HG03354 (cell line): ENCODE data around the gene CLEC2A.

ENCODE experiments used
- ATAC-seq: cut with Tn5 transposase; IDR thresholded peaks from one replicate; pipeline ENCODE4 v1.9.1; 2021; ENCODE audit warnings: mild to moderate bottlenecking; ENCODE audit not compliant: unreplicated experiment, poor library complexity, severe bottlenecking

CLEC2A gene

DNA sequence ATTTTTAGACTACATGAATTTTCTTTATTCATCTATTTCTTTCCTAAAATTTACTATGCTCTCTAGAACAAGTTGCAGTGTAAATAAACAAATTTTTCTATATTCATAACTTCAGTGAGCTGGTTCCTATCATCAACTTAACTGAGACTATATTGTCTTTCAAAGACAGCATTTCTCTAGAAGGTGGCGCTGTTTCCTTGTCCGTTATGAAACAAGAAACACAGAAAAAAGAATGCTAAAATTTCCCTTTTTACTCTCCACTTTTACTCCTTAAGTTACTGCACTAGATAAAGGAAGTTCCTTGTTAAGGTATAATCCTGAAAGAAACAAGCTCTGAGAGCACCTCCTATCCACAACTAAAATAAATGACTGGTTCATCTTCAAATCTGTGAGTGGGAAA, 8.2 kb upstream of the CLEC2A start:
- no peak for ATAC-seq

DNA sequence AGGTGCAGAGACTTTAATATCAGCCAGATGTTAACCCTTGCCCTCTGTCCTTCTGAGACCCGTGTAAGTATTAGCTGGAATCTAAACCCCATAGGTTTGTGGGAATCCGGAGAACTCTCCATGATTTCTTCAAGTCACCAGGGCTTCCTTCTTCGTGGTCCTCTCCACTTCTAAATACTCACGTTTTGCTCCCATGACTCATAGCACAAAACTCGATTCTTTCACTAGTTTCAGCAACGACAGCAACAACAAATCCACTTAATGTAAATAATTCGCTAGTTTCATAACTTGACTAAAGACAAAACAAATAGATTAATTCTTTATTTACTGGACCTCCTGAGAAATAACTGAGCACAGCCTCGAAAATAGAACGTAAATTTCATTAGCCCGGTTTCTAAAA, 4.4 kb upstream of the CLEC2A start:
- ATAC-seq: no peak

DNA sequence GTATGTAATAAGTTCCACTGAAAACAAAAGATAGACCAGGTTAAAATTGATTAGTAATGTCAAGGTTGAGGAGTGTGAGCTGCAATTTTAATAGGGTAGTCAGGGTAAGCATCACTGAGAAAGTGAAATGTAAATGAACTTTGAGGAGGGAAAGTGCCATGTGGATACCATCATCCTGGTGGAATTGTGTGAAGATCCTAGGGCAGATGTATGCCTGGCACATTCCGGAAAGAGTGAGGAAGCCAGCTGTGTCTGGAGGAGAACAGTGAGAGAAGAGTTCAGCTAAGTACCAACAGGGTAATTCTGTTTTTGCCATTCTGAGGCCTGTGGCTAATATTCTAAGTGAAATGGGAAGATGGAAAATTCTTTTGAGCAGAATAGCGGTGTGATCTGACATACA, 2.9 kb upstream of the CLEC2A start:
- ATAC-seq: no peak

- no peak for ATAC-seq
Measured at GRCh38 chr12:9933958-9934357, 1.8 kb upstream of the CLEC2A start.

- ATAC-seq: no peak
Measured at GRCh38 chr12:9931245-9931644, 925 bp downstream of the CLEC2A start.

DNA sequence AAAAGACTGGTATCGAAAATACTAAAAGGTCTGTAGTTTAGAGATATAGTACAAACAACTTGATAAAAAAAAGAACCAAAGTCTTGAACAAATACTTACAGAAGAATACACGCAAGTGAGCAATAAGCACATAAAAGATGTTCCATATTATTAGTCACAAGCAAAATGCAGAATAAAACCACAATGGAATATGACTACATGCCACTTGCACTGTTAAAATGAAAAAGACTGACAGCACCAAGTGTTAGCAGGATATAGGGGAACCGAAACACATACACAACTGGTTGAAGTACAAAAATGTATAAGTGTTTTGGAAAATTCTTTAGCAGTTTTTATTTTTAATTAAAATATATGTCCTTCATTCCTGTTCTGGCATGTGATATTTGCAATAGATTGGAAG, 3.6 kb downstream of the CLEC2A start:
- ATAC-seq: no peak

GRCh38 chr12:9926876-9927275, 5.3 kb downstream of the CLEC2A start:
- no peak for ATAC-seq

GRCh38 chr12:9925705-9926393, 6.3 kb downstream of the CLEC2A start:
- no peak for ATAC-seq

DNA sequence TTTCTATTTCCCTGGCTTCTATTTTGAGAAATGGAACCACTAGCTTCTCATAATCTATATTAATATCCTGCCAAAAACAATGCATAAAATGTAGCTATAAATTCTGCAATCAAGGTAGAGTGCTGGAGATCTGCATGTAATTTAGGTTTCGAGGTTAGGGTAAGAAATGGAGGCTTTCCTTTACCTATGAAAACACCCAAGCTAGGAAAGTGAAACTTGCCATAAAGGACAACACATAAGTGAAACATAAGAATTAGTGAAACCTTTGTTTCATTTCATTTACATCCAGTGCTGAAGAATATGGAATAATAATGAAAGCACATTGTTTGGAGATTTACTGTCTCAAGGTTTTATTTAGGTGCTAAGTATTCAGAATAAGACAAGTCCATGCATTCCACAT, 9.7 kb downstream of the CLEC2A start:
- no peak for ATAC-seq

DNA sequence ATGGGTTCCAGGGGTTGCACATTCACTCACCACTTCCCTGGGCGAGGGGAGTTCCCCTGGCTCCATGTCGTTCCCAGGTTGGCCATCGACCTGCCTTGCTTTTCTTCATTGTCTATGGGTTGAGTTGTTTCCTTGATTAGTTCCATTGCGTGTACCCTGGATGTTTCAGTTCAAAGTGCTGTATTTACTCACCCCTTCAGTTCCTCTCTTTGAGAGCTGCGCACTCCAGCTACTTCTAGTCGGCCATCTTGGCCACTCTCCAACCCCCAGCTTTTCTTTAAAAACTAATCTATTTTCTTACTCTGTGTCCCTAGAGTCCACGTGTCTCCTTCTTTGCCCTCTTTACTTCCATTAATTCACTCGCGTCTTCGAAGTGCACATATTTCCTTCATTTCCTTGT, 11.7 kb downstream of the CLEC2A start:
- no peak for ATAC-seq

GRCh38 chr12:9919443-9919842, 12.7 kb downstream of the CLEC2A start:
- ATAC-seq: no peak

- no peak for ATAC-seq
Measured at GRCh38 chr12:9911708-9912107, 20.5 kb downstream of the CLEC2A start.

GRCh38 chr12:9910716-9911421, 21.3 kb downstream of the CLEC2A start:
- no peak for ATAC-seq

DNA sequence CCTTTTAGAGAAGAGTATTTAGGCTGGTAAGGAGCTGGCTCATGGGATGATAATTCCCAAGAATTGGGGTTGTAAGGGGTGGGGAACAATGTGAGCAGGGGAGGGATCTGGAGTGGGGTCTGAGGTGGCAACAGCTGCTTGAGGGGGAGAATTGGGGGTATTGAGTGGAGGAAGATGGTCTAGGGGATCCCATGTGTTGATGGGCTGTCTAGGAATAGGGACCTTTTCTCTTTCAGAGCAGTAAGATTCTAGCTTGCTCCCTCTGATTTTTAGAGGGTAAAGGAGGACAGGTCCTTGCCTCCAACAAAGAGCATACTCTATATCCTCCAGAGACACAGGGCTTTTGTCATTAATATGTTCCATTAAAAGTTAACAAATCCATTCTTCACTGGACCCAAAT, 22.4 kb downstream of the CLEC2A start:
- ATAC-seq: no peak

- ATAC-seq: no peak
Measured at GRCh38 chr12:9908350-9908749, 23.8 kb downstream of the CLEC2A start.

- no peak for ATAC-seq
Measured at GRCh38 chr12:9907769-9908168, 24.4 kb downstream of the CLEC2A start.

GRCh38 chr12:9906873-9907272, 25.3 kb downstream of the CLEC2A start:
- no peak for ATAC-seq

DNA sequence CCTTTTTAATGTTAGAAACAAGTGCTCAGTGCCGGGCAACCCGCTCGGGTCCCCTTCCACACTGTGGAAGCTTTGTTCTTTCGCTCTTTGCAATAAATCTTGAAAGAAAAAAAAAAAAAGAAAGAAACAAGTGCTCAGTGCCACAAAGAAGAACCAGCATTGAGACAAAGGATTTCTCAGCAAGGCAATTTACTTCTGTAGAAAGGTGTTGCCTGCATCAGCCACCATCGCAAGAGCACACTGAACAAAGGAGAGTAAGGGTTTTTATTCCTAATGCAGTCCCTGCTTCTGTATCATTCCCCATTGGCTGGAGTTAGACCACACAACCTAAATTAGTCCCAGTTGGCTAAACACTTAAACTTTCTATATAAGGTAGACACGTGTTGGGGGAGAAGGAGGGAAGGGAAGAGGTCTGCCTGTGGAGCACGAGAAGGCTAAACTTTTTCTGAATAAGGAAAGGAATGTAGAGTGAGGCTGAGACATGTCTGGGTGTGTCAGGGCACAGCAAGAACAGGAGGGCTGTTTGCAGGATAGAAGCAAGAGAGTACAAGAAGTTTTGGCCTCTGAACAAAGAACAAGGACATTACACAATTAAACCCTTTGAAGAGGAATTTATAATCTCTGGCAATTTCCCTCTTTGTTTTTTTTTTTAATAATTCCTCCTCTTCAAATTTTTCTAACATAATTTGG, 29.5 kb downstream of the CLEC2A start:
- no peak for ATAC-seq

- ATAC-seq: no peak
Measured at GRCh38 chr12:9900930-9901329, 31.2 kb downstream of the CLEC2A start.

GRCh38 chr12:9899209-9899608, 33.0 kb downstream of the CLEC2A start:
- ATAC-seq: no peak

- no peak for ATAC-seq
Measured at GRCh38 chr12:9897535-9897934, 34.6 kb downstream of the CLEC2A start.
